Karpas-422 (cell line): ENCODE measurements around the gene XKR3. TPM values are rescaled to one million over a fixed set of nuclear protein-coding genes. Genes with fewer than 3 reads are reported as not detected.

Experiments
- DNase-seq: peaks from one replicate; pipeline ENCODE4 v3.0.0-alpha.2; 2015
- H2AFZ ChIP-seq: fragments of 200-600 bp; sonication (generic); 2 replicates; pipeline ENCODE4 v1.6.1; 2014; ENCODE audit warnings: antibody characterized with exemption, low read length, mixed read lengths
- H3K27ac ChIP-seq: fragments of 200-600 bp; sonication (generic); 2 replicates; pipeline ENCODE4 v1.5.1; 2014; ENCODE audit warnings: mild to moderate bottlenecking, low read length, moderate library complexity
- H3K27me3 ChIP-seq: fragments of 200-600 bp; sonication (generic); 2 replicates; pipeline ENCODE4 v1.6.1; 2014; ENCODE audit warnings: low read length, mixed read lengths
- H3K36me3 ChIP-seq: fragments of 200-600 bp; sonication (generic); 2 replicates; pipeline ENCODE4 v1.6.1; 2014; ENCODE audit warnings: low read length, mixed read lengths; ENCODE audit not compliant: insufficient read depth
- H3K4me1 ChIP-seq: fragments of 200-600 bp; sonication (generic); 2 replicates; pipeline ENCODE4 v1.6.1; 2014; ENCODE audit warnings: mild to moderate bottlenecking, low read length, mixed read lengths
- H3K4me2 ChIP-seq: fragments of 200-600 bp; sonication (generic); 2 replicates; pipeline ENCODE4 v1.6.1; 2014; ENCODE audit warnings: low read length, low read depth, mild to moderate bottlenecking; ENCODE audit not compliant: poor library complexity, severe bottlenecking
- H3K4me3 ChIP-seq: fragments of 200-600 bp; sonication (generic); 2 replicates; pipeline ENCODE4 v1.5.1; 2014; ENCODE audit warnings: mild to moderate bottlenecking, antibody characterized with exemption, low read length, mixed read lengths
- H3K79me2 ChIP-seq: fragments of 200-600 bp; sonication (generic); 2 replicates; pipeline ENCODE4 v1.6.1; 2014; ENCODE audit warnings: mild to moderate bottlenecking, low read length, mixed read lengths
- H3K9ac ChIP-seq: fragments of 200-600 bp; sonication (generic); 2 replicates; pipeline ENCODE4 v1.6.0; 2014; ENCODE audit warnings: low read length
- H3K9me2 ChIP-seq: fragments of 200-600 bp; sonication (generic), shearing (Covaris generic); replicated peaks from 2 replicates; pipeline ENCODE4 v1.6.0; 2014; ENCODE audit warnings: mild to moderate bottlenecking, low read length, moderate library complexity; ENCODE audit not compliant: insufficient read depth
- H3K9me3 ChIP-seq: fragments of 300-700, 200-600 bp; sonication (generic); 2 replicates; pipeline ENCODE4 v1.6.1; 2014; ENCODE audit warnings: low read length, mixed read lengths
- H4K20me1 ChIP-seq: fragments of 200-600 bp; sonication (generic); 2 replicates; pipeline ENCODE4 v1.6.1; 2014; ENCODE audit warnings: mild to moderate bottlenecking, antibody characterized with exemption, low read length, low read depth; ENCODE audit not compliant: insufficient read depth
- total RNA-seq: library from RNA; depleted of rRNA; stranded (reverse); fragments of >200 nt; shearing (Covaris generic); gene quantifications from 2 replicates; pipeline ENCODE4 v1.2.3, GENCODE V29; 2014; ENCODE audit warnings: low replicate concordance

The XKR3 gene
- total RNA-seq, 1 experiment from 2014 or later: not detected

DNA sequence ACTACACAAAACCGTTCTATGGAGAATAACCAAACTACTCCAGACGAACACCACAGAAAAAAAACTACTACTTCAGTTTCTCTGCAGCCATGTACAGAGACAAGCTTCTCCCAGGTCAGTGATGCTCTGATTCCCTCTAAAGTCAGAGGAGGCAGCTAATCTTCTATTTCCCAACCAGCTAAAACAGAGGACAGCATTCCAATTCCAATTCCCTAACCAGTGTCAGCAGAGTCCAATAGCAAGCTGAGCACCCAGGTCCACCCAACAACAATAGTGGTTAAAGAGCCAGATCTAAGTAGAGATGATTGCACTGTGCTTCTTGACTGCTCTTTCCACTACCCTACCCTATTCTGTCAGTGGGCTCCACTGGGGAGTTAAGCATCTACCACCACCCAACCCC, 6.7 kb downstream of the XKR3 start:
- peak overlapping the region; percentile 23; the same call in 1 of the 2 replicates for H2AFZ ChIP-seq
- peak overlapping the region; percentile 13; the same call in 1 of the 2 replicates for H3K4me3 ChIP-seq
- peak overlapping the region; percentile 13; the same call in 1 of the 2 replicates for H3K27ac ChIP-seq

DNA sequence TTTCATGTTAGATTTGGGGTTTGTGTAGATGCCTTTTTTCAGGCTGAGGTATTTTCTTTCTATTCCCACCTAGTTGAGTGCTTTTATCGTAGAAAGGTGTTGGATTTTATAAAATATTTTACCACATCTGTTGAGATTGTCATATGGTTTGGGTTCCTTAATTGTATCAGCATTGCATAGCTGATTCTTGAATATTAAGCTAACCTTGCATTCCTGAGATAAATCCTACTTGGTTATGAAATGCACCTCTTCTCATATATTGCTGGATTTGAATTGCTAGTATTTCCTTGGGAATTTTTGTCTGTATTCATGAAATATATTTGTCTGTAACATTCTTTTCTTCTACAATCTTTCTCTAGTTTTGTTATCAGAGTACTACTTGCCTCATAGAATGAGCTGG, 10.1 kb downstream of the XKR3 start:
- Histone ChIP-seq H2AFZ (no peak overlapping the region), H3K36me3 (no peaks in the 10 kb centered on the region), H3K9me3 (peaks cover 6% of the 10 kb centered on the region), H3K4me3 (no peak overlapping the region), H3K79me2 (no peaks in the 10 kb centered on the region), H3K4me1 (peaks cover 20% of the 10 kb centered on the region), H3K4me2 (no peak overlapping the region), H3K9me2 (no peaks in the 10 kb centered on the region), H3K9ac (no peak overlapping the region), H4K20me1 (no peaks in the 10 kb centered on the region), H3K27ac (no peak overlapping the region), H3K27me3 (no peaks in the 10 kb centered on the region; the same call in none of the 2 replicates)
- DNase-seq: no peak

More for the DNA sequence above, 6.7 kb downstream of the XKR3 start:
- no peaks in the 10 kb centered on the region for H3K9me2 ChIP-seq
- H3K9me3 ChIP-seq: peaks cover 6% of the 10 kb centered on the region
- DNase-seq: no peak
- H3K27me3 ChIP-seq: no peaks in the 10 kb centered on the region; the same call in none of the 2 replicates
- peak overlapping the region; percentile 10; the same call in 1 of the 2 replicates for H3K9ac ChIP-seq
- H3K36me3 ChIP-seq: no peaks in the 10 kb centered on the region
- H4K20me1 ChIP-seq: no peaks in the 10 kb centered on the region
- H3K4me2 ChIP-seq: peak overlapping the region; percentile 57
- H3K79me2 ChIP-seq: no peaks in the 10 kb centered on the region
- peaks cover 23% of the 10 kb centered on the region for H3K4me1 ChIP-seq

DNA sequence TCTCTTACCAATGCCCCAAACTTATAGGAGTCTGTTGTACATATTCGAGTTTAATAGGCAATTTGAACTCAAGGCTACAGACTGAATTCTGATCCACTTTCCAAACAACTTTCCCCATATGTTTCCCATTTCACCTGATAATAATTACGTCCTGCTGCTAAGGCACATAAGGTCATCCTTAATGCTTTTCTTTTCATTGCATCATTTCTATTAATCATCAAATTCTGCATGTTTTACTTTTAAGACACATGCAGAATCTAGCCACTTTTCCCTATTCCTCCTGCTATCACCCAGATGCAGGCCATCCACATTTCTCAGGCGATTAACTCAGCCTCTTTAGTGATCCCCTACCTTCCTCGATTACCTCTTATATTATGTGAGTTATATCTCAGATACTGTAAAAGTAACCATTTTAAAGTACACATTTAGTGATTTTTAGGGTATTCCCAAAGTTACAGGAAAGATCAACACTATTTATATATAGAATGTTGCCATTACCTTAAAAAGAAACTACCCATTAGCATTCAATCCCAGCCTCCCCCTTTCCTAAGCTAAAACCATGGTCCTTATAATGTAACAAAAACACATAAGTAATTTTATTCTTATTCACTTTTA, 14.9 kb downstream of the XKR3 start:
- DNase-seq: no peak
- Histone ChIP-seq H3K27ac (no peak overlapping the region), H3K4me2 (no peak overlapping the region), H3K4me1 (no peaks in the 10 kb centered on the region; the same call in 1 of the 2 replicates), H4K20me1 (no peaks in the 10 kb centered on the region), H2AFZ (no peak overlapping the region), H3K9ac (no peak overlapping the region), H3K36me3 (no peaks in the 10 kb centered on the region), H3K9me3 (peaks cover 5% of the 10 kb centered on the region), H3K79me2 (no peaks in the 10 kb centered on the region), H3K9me2 (no peaks in the 10 kb centered on the region), H3K27me3 (no peaks in the 10 kb centered on the region; the same call in 1 of the 2 replicates), H3K4me3 (no peak overlapping the region)

DNA sequence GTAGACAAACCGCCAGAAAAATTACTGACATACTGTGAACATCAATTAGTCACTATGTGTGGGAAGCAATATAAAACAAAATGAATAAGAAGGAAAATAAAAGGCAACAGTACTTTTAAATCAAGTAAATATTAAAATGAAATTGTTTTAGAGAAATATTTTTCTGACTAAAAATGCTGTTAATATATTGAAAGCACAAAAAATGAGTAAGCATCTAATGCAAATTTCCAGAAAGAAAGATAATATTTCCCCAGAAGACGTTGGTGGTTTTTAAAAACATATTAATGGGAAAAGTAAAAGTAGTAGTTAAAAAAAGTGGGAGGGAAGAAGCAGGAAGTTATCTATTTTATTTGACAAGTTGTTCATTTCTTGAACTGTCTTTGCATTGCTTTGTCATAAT, 16.5 kb downstream of the XKR3 start:
- Histone ChIP-seq H3K4me2 (no peak overlapping the region), H2AFZ (no peak overlapping the region), H3K9ac (no peak overlapping the region), H4K20me1 (no peaks in the 10 kb centered on the region), H3K9me3 (no peaks in the 10 kb centered on the region), H3K36me3 (no peaks in the 10 kb centered on the region), H3K27me3 (no peaks in the 10 kb centered on the region), H3K4me3 (no peak overlapping the region), H3K9me2 (no peaks in the 10 kb centered on the region), H3K4me1 (no peaks in the 10 kb centered on the region; the same call in 1 of the 2 replicates), H3K27ac (no peak overlapping the region), H3K79me2 (no peaks in the 10 kb centered on the region)
- no peak for DNase-seq

DNA sequence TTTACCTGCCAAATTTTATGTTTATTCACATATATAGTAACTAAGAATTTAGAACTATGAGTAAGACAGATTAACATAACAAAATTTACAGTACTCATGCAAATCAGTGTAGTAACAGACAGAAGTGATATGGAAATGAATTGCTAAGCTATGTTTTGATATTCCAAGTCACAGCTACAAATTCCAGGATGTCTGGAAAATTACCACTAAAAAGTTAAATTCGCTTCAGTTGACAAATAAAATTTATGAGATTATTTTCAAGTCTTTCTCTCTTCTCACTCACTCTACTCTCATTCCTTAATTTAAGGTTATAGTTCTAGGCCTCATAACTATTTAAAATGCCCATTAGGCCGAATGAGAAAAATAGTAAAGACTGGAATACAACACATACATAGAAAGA, 18.1 kb downstream of the XKR3 start:
- no peaks in the 10 kb centered on the region for H4K20me1 ChIP-seq
- no peaks in the 10 kb centered on the region for H3K9me2 ChIP-seq
- H3K9ac ChIP-seq: no peak overlapping the region
- H3K4me2 ChIP-seq: no peak overlapping the region
- no peak overlapping the region for H3K27ac ChIP-seq
- H3K36me3 ChIP-seq: no peaks in the 10 kb centered on the region
- H3K9me3 ChIP-seq: no peaks in the 10 kb centered on the region
- no peaks in the 10 kb centered on the region for H3K27me3 ChIP-seq
- no peaks in the 10 kb centered on the region for H3K79me2 ChIP-seq
- no peak for DNase-seq
- no peak overlapping the region for H2AFZ ChIP-seq
- H3K4me3 ChIP-seq: no peak overlapping the region
- H3K4me1 ChIP-seq: no peaks in the 10 kb centered on the region; the same call in 1 of the 2 replicates

DNA sequence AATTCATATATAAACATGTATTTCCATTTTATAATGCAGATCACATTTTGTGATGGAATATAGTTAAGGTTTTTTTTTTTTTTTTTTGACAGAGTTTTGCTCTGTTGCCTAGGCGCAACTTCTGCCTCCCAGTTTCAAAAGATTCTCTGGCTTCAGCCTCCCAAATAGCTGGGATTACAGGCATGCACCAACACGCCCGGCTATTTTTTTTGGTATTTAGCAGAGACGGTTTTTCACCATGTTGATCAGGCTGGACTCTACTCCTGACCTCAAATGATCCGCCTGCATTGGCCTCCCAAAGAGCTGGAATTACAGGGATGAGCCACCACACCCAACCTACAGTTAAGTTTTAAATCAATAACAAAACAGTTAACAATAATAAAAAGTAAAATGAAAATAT, 18.8 kb downstream of the XKR3 start:
- no peak overlapping the region for H3K9ac ChIP-seq
- H4K20me1 ChIP-seq: no peaks in the 10 kb centered on the region
- H2AFZ ChIP-seq: no peak overlapping the region
- no peaks in the 10 kb centered on the region; the same call in 1 of the 2 replicates for H3K4me1 ChIP-seq
- H3K27ac ChIP-seq: no peak overlapping the region
- no peaks in the 10 kb centered on the region for H3K36me3 ChIP-seq
- H3K4me2 ChIP-seq: no peak overlapping the region
- no peaks in the 10 kb centered on the region for H3K79me2 ChIP-seq
- H3K4me3 ChIP-seq: no peak overlapping the region
- H3K27me3 ChIP-seq: no peaks in the 10 kb centered on the region
- H3K9me3 ChIP-seq: no peaks in the 10 kb centered on the region
- no peaks in the 10 kb centered on the region for H3K9me2 ChIP-seq
- no peak for DNase-seq

DNA sequence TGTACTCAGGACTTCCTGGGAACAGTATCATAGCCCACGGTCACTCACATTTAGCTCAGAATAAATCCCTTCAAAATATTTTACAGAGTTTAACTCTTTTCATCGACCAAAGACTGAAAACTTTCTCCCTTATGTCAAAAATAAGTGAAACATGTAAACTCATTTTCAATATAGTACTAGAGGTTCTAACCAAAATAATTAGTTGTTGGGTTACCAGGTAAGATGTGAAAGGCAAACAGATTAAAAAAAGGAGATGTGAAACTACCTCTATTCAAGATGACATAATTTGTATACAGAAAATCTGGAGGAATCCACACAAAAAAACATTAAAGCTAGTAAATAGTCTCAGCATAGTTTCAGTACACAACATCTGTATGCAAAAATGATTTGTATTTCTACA, 20.3 kb downstream of the XKR3 start:
- no peak overlapping the region for H3K4me2 ChIP-seq
- no peak for DNase-seq
- H3K9me3 ChIP-seq: no peaks in the 10 kb centered on the region
- H2AFZ ChIP-seq: no peak overlapping the region
- no peaks in the 10 kb centered on the region for H3K27me3 ChIP-seq
- no peaks in the 10 kb centered on the region for H3K36me3 ChIP-seq
- no peak overlapping the region for H3K4me3 ChIP-seq
- no peaks in the 10 kb centered on the region for H3K9me2 ChIP-seq
- no peak overlapping the region for H3K9ac ChIP-seq
- no peaks in the 10 kb centered on the region for H3K79me2 ChIP-seq
- no peaks in the 10 kb centered on the region for H3K4me1 ChIP-seq
- H4K20me1 ChIP-seq: no peaks in the 10 kb centered on the region
- H3K27ac ChIP-seq: no peak overlapping the region

DNA sequence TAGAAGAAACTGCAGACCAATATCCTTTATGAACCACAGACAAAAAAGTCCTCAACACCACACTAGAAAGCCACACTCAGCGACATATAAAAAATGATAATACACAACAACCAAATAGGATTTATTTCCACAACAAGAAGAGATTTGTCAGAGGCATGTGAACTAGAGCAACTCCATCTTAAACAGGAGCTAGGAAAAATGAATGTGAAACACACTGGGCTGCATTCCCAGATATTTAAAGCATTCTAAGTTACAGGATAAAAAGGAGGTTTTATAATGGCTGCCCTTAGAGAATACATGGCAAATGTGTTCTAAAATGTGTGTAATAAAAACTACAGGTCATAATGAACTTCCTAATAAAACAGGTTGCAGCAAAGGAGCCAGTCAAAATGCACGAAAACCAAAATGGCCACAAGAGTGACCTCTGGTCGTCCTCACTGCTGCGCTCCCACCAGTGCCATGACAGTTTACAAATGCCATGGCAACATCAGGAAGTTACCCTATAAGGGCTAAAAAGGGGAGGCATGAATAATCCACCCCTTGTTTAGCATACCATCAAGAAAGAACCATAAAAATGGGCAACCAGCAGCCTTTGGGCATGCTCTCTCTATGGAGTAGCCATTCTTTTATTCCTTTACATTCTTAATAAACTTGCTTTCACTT, 21.8 kb downstream of the XKR3 start:
- no peak for DNase-seq
- no peaks in the 10 kb centered on the region for H3K79me2 ChIP-seq
- no peak overlapping the region for H3K4me3 ChIP-seq
- no peaks in the 10 kb centered on the region for H3K36me3 ChIP-seq
- no peak overlapping the region for H2AFZ ChIP-seq
- no peaks in the 10 kb centered on the region for H4K20me1 ChIP-seq
- no peak overlapping the region for H3K27ac ChIP-seq
- no peaks in the 10 kb centered on the region for H3K9me2 ChIP-seq
- no peaks in the 10 kb centered on the region for H3K27me3 ChIP-seq
- no peak overlapping the region for H3K4me2 ChIP-seq
- H3K9ac ChIP-seq: no peak overlapping the region
- no peaks in the 10 kb centered on the region for H3K4me1 ChIP-seq
- no peaks in the 10 kb centered on the region for H3K9me3 ChIP-seq
